A673 (cell line): ENCODE measurements around the gene TMEM125. TPM values are rescaled to one million over a fixed set of nuclear protein-coding genes. Genes with fewer than 3 reads are reported as not detected.

ENCODE experiments used
- BruUV-seq: library from RNA; stranded (reverse); fragments of 400-500 nt; replicated peaks from 2 replicates; lab custom pipeline; 2021; lab: Mats Ljungman, UMichigan
- CTCF ChIA-PET: fragments of 300-600 bp; sonication (Branson Sonifier 250); formaldehyde crosslinking; loops from one replicate; lab custom pipeline; 2022; ENCODE audit warnings: antibody characterized with exemption; lab: Charles Lee
- POLR2A ChIA-PET: fragments of 300-600 bp; sonication (Branson Sonifier 250); formaldehyde crosslinking; loops from one replicate; lab custom pipeline; 2022; ENCODE audit warnings: antibody characterized with exemption; ENCODE audit not compliant: low non-redundant PET; lab: Charles Lee
- DNase-seq: peaks from one replicate; pipeline ENCODE4 v3.0.0-alpha.2; 2015; ENCODE audit warnings: low spot score
- H3K27ac ChIP-seq: fragments of 200-600 bp; sonication (generic); 2 replicates; pipeline ENCODE4 v1.5.1; 2016; ENCODE audit warnings: mixed run types, low read depth, mild to moderate bottlenecking, mixed read lengths, antibody characterized with exemption, low read length; ENCODE audit not compliant: poor library complexity, severe bottlenecking
- H3K27me3 ChIP-seq: fragments of 200-600 bp; sonication (generic); replicated peaks from 2 replicates; pipeline ENCODE4 v1.6.1; 2017; ENCODE audit warnings: mixed run types, low read depth, mild to moderate bottlenecking, mixed read lengths, antibody characterized with exemption, low read length; ENCODE audit not compliant: insufficient read depth, poor library complexity
- H3K36me3 ChIP-seq: fragments of 200-600 bp; sonication (generic); 2 replicates; pipeline ENCODE4 v1.6.1; 2016; ENCODE audit warnings: mixed run types, mild to moderate bottlenecking, mixed read lengths, antibody characterized with exemption, low read length; ENCODE audit not compliant: insufficient read depth, poor library complexity, severe bottlenecking
- H3K4me1 ChIP-seq: fragments of 200-600 bp; sonication (generic); 2 replicates; pipeline ENCODE4 v1.6.1; 2017; ENCODE audit warnings: mixed run types, mild to moderate bottlenecking, mixed read lengths, antibody characterized with exemption, low read length; ENCODE audit not compliant: insufficient read depth, poor library complexity, severe bottlenecking
- H3K4me3 ChIP-seq: fragments of 200-600 bp; sonication (generic); 2 replicates; pipeline ENCODE4 v1.5.1; 2016; ENCODE audit warnings: low read depth, mixed run types, mild to moderate bottlenecking, mixed read lengths, low read length; ENCODE audit not compliant: poor library complexity, severe bottlenecking
- H3K9me3 ChIP-seq: fragments of 200-600 bp; sonication (generic); 2 replicates; pipeline ENCODE4 v1.6.1; 2016; ENCODE audit warnings: mixed run types, low read depth, mild to moderate bottlenecking, mixed read lengths, antibody characterized with exemption, low read length; ENCODE audit not compliant: poor library complexity, severe bottlenecking
- CTCF ChIP-seq: fragments of 300-800, 200-600 bp; sonication (generic); conservative IDR thresholded peaks from 2 replicates; pipeline ENCODE4 v1.5.1; 2017; ENCODE audit warnings: low read depth, mild to moderate bottlenecking, antibody characterized with exemption, low read length, moderate library complexity, mixed read lengths
- EZH2 ChIP-seq: fragments of 200-600 bp; sonication (generic); IDR thresholded peaks from 2 replicates; pipeline ENCODE4 v1.6.1; 2017; ENCODE audit warnings: borderline replicate concordance, low read depth, mild to moderate bottlenecking, mixed read lengths, antibody characterized with exemption, low read length; ENCODE audit not compliant: poor library complexity, severe bottlenecking
- intact Hi-C: fragments of 100-400 bp; cut with micrococcal nuclease; formaldehyde crosslinking; loops from one replicate; pipeline ENCODE4 v1.10.0; 2022; ENCODE audit not compliant: unreplicated experiment
- total RNA-seq: library from RNA; stranded (reverse); gene quantifications from 2 replicates; pipeline ENCODE4 v1.2.3, GENCODE V29; 2021

TMEM125 gene
- total RNA-seq, 1 experiment from 2014 or later: not detected

GRCh38 chr1:43266881-43267280 is 2.9 kb upstream of the TMEM125 start:
- Histone ChIP-seq H3K27ac (no peak overlapping the region), H3K27me3 (no peaks in the 10 kb centered on the region), H3K36me3 (no peaks in the 10 kb centered on the region), H3K4me3 (no peak overlapping the region), H3K4me1 (no peaks in the 10 kb centered on the region), H3K9me3 (peaks cover 14% of the 10 kb centered on the region)
- no peak for TF ChIP-seq EZH2
- no peak for TF ChIP-seq CTCF
- ChIA-PET POLR2A (no interaction called here), CTCF (no interaction called here)
- BruUV-seq: no TSS peak
- DNase-seq: no peak
- intact Hi-C loops: no loop called here

- TF ChIP-seq CTCF: no peak
- TF ChIP-seq EZH2: no peak
- Histone ChIP-seq H3K4me3 (no peak overlapping the region), H3K27me3 (no peaks in the 10 kb centered on the region), H3K9me3 (peaks cover 14% of the 10 kb centered on the region), H3K4me1 (no peaks in the 10 kb centered on the region), H3K27ac (no peak overlapping the region), H3K36me3 (no peaks in the 10 kb centered on the region)
- ChIA-PET POLR2A (no interaction called here), CTCF (no interaction called here)
- DNase-seq: no peak
- BruUV-seq: no TSS peak
- intact Hi-C loops: no loop called here
These were observed 2.4 kb upstream of the TMEM125 start for GRCh38 chr1:43267291-43267805.

- ChIA-PET POLR2A (interaction anchor here (0.6 kb wide), 1 partner anchor 808 kb away, joined by 3 read pairs; no protein-coding TSS in a partner anchor), CTCF (no interaction called here)
- H3K36me3 ChIP-seq: no peaks in the 10 kb centered on the region
- intact Hi-C loops: no loop called here
- H3K4me1 ChIP-seq: no peaks in the 10 kb centered on the region
- no peak for DNase-seq
- BruUV-seq: no TSS peak
- no peak overlapping the region for H3K27ac ChIP-seq
- TF ChIP-seq EZH2 (no peak), CTCF (no peak)
- no peaks in the 10 kb centered on the region for H3K27me3 ChIP-seq
- H3K9me3 ChIP-seq: peaks cover 8% of the 10 kb centered on the region
- no peak overlapping the region for H3K4me3 ChIP-seq
These were observed 1.9 kb upstream of the TMEM125 start for GRCh38 chr1:43267818-43268425.
